ENCODE measurements around the gene CORO2A.

- TF ChIP-seq POLR2AphosphoS5 (IDR thresholded peaks at IDR 0.05), result no peak
- TF ChIP-seq, protein P1, sequence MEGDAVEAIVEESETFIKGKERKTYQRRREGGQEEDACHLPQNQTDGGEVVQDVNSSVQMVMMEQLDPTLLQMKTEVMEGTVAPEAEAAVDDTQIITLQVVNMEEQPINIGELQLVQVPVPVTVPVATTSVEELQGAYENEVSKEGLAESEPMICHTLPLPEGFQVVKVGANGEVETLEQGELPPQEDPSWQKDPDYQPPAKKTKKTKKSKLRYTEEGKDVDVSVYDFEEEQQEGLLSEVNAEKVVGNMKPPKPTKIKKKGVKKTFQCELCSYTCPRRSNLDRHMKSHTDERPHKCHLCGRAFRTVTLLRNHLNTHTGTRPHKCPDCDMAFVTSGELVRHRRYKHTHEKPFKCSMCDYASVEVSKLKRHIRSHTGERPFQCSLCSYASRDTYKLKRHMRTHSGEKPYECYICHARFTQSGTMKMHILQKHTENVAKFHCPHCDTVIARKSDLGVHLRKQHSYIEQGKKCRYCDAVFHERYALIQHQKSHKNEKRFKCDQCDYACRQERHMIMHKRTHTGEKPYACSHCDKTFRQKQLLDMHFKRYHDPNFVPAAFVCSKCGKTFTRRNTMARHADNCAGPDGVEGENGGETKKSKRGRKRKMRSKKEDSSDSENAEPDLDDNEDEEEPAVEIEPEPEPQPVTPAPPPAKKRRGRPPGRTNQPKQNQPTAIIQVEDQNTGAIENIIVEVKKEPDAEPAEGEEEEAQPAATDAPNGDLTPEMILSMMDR (IDR thresholded peaks at IDR 0.05 in 8 of 11, conservative IDR thresholded peaks at IDR 0.05 in 3 of 11), result no peak
Measured at GRCh38 chr9:98136489-98136888, 55.9 kb downstream of the CORO2A start.

All from spleen (tissue), 7 donors.